ENCODE data around the gene JADE2.
"Not testable (repeated sequence)": the region's sequence is repeated elsewhere in the genome, so short reads cannot be mapped to it uniquely, and the experiment has no call there.

The JADE2 gene

GRCh38 chr5:134552716-134553115 lies 27.2 kb downstream of the JADE2 start:
- not testable (repeated sequence) for DNase-seq

- DNase-seq, result no peak
These were observed 28.4 kb downstream of the JADE2 start for GRCh38 chr5:134553821-134554267.

- DNase-seq, result peak; percentile 54
These were observed 29.1 kb downstream of the JADE2 start for GRCh38 chr5:134554319-134555222.

GRCh38 chr5:134555223-134555889 lies 29.9 kb downstream of the JADE2 start:
- no peak for DNase-seq

GRCh38 chr5:134555890-134556311 lies 30.4 kb downstream of the JADE2 start:
- DNase-seq, result peak; percentile 82

- DNase-seq, result not testable (repeated sequence)
These were observed 31.1 kb downstream of the JADE2 start for GRCh38 chr5:134556588-134556987.

- no peak for DNase-seq
These were observed 31.5 kb downstream of the JADE2 start for GRCh38 chr5:134556994-134557393.

- no peak for DNase-seq
These were observed 34.2 kb downstream of the JADE2 start for GRCh38 chr5:134559672-134560071.

- no peak for DNase-seq
These were observed 35.2 kb downstream of the JADE2 start for GRCh38 chr5:134560698-134561097.

GRCh38 chr5:134561871-134562296 lies 36.4 kb downstream of the JADE2 start:
- no peak for DNase-seq

- DNase-seq, result no peak
These were observed 37.8 kb downstream of the JADE2 start for GRCh38 chr5:134563221-134563620.

GRCh38 chr5:134563962-134564361 lies 38.5 kb downstream of the JADE2 start:
- no peak for DNase-seq

GRCh38 chr5:134564396-134564795 lies 38.9 kb downstream of the JADE2 start:
- DNase-seq, result no peak

GRCh38 chr5:134565791-134566740 lies 40.6 kb downstream of the JADE2 start:
- DNase-seq, result no peak

GRCh38 chr5:134566741-134567221 lies 41.3 kb downstream of the JADE2 start:
- DNase-seq, result no peak

- no peak for DNase-seq
These were observed 42.3 kb downstream of the JADE2 start for GRCh38 chr5:134567641-134568336.

- DNase-seq, result no peak
These were observed 42.8 kb downstream of the JADE2 start for GRCh38 chr5:134568337-134568700.

GRCh38 chr5:134568761-134569695 lies 43.6 kb downstream of the JADE2 start:
- no peak for DNase-seq

- no peak for DNase-seq
These were observed 44.4 kb downstream of the JADE2 start for GRCh38 chr5:134569758-134570364.

GRCh38 chr5:134570365-134570758 lies 44.9 kb downstream of the JADE2 start:
- no peak for DNase-seq

All from stimulated activated CD4-positive, alpha-beta T cell treated with anti-CD3 and anti-CD28 coated beads, Interleukin-4, amount 100 ng/mL, for 1 hour (primary cell).